ENCODE results near the gene FADD.
"Not testable (repeated sequence)": the region's sequence is repeated elsewhere in the genome, so short reads cannot be mapped to it uniquely, and the experiment has no call there.

Gene FADD

GRCh38 chr11:70176940-70177689 is 26.0 kb upstream of the FADD start:
- no peak for DNase-seq (ENCODE audit: low read depth)
- no peak overlapping the region for H3K4me3 ChIP-seq (ENCODE audit: low read depth, low read length)

- no peak overlapping the region for H3K4me3 ChIP-seq (ENCODE audit: low read depth, low read length)
- DNase-seq (ENCODE audit: low read depth): no peak
These were observed 22.2 kb upstream of the FADD start for GRCh38 chr11:70180906-70181305.

- H3K4me3 ChIP-seq (ENCODE audit: low read depth, low read length): no peak overlapping the region
- DNase-seq (ENCODE audit: low read depth): no peak
These were observed 20.8 kb upstream of the FADD start for GRCh38 chr11:70182266-70182665.

GRCh38 chr11:70183032-70183431 is 20.1 kb upstream of the FADD start:
- DNase-seq (ENCODE audit: low read depth): no peak
- H3K4me3 ChIP-seq (ENCODE audit: low read depth, low read length): no peak overlapping the region

GRCh38 chr11:70183483-70184176 is 19.5 kb upstream of the FADD start:
- no peak for DNase-seq (ENCODE audit: low read depth)
- H3K4me3 ChIP-seq (ENCODE audit: low read depth, low read length): no peak overlapping the region

- DNase-seq (ENCODE audit: low read depth): no peak
- no peak overlapping the region for H3K4me3 ChIP-seq (ENCODE audit: low read depth, low read length)
These were observed 18.7 kb upstream of the FADD start for GRCh38 chr11:70184396-70184795.

GRCh38 chr11:70185348-70186055 is 17.6 kb upstream of the FADD start:
- DNase-seq (ENCODE audit: low read depth): no peak
- no peak overlapping the region for H3K4me3 ChIP-seq (ENCODE audit: low read depth, low read length)

- H3K4me3 ChIP-seq (ENCODE audit: low read depth, low read length): no peak overlapping the region
These were observed 16.7 kb upstream of the FADD start for GRCh38 chr11:70186420-70186819.

GRCh38 chr11:70186936-70187335 is 16.2 kb upstream of the FADD start:
- DNase-seq (ENCODE audit: low read depth): no peak
- no peak overlapping the region for H3K4me3 ChIP-seq (ENCODE audit: low read depth, low read length)

More at GRCh38 chr11:70186420-70186819, 16.7 kb upstream of the FADD start:
- DNase-seq (ENCODE audit: low read depth): no peak

GRCh38 chr11:70187771-70188170 is 15.3 kb upstream of the FADD start:
- H3K4me3 ChIP-seq (ENCODE audit: low read depth, low read length): no peak overlapping the region
- DNase-seq (ENCODE audit: low read depth): no peak

- no peak for DNase-seq (ENCODE audit: low read depth)
These were observed 13.5 kb upstream of the FADD start for GRCh38 chr11:70189622-70190021.

GRCh38 chr11:70191495-70192140 is 11.5 kb upstream of the FADD start:
- no peak overlapping the region for H3K4me3 ChIP-seq (ENCODE audit: low read depth, low read length)
- DNase-seq (ENCODE audit: low read depth): no peak

More at GRCh38 chr11:70189622-70190021, 13.5 kb upstream of the FADD start:
- H3K4me3 ChIP-seq (ENCODE audit: low read depth, low read length): no peak overlapping the region

GRCh38 chr11:70192666-70193410 is 10.3 kb upstream of the FADD start:
- H3K4me3 ChIP-seq (ENCODE audit: low read depth, low read length): no peak overlapping the region
- DNase-seq (ENCODE audit: low read depth): no peak

GRCh38 chr11:70193411-70194292 is 9.4 kb upstream of the FADD start:
- no peak overlapping the region for H3K4me3 ChIP-seq (ENCODE audit: low read depth, low read length)

GRCh38 chr11:70194792-70195791 is 8.0 kb upstream of the FADD start:
- H3K4me3 ChIP-seq (ENCODE audit: low read depth, low read length): no peak overlapping the region
- no peak for DNase-seq (ENCODE audit: low read depth)

More at GRCh38 chr11:70193411-70194292, 9.4 kb upstream of the FADD start:
- no peak for DNase-seq (ENCODE audit: low read depth)

GRCh38 chr11:70200212-70200844 is 2.8 kb upstream of the FADD start:
- no peak overlapping the region for H3K4me3 ChIP-seq (ENCODE audit: low read depth, low read length)
- DNase-seq (ENCODE audit: low read depth): no peak

- DNase-seq (ENCODE audit: low read depth); H3K4me3 ChIP-seq (ENCODE audit: low read depth, low read length): not testable (repeated sequence)
These were observed 2.0 kb upstream of the FADD start for GRCh38 chr11:70201047-70201446.

Measured in skeletal muscle cell (primary cell).